Sciatic nerve (tissue), 2 donors: Measurements from ENCODE around the gene SORBS1. TPM values are rescaled to one million over a fixed set of nuclear protein-coding genes. Genes with fewer than 3 reads are reported as not detected.

ENCODE experiments used
- ATAC-seq: fragments of 200-7000 bp; cut with Tn5 transposase; one replicate; pipeline ENCODE4 v1.9.1; 2020; ENCODE audit warnings: mild to moderate bottlenecking, moderate library complexity
- DNase-seq: peaks from one replicate; pipeline ENCODE4 v3.0.0-alpha.2; 2020; ENCODE audit warnings: low spot score
- intact Hi-C: fragments of 100-400 bp; cut with DNase I; formaldehyde crosslinking; loops from one replicate; pipeline ENCODE4 v1.14.2; 2022
- total RNA-seq: library from RNA; stranded (reverse); fragmentation: NEBNext Ultra II Directional; extraction: Animal tissue kit (Norgen Biotek cat#: 25700); gene quantifications from one replicate; pipeline ENCODE4 v1.2.1, GENCODE V29; 2021
- donor health status: DM: no; HTN: no; CAD: no.
- donor health status: DM: no; HTN: no; CAD: no.

Gene SORBS1
- total RNA-seq, 1 donor from 2014 or later, result 593 TPM

DNA sequence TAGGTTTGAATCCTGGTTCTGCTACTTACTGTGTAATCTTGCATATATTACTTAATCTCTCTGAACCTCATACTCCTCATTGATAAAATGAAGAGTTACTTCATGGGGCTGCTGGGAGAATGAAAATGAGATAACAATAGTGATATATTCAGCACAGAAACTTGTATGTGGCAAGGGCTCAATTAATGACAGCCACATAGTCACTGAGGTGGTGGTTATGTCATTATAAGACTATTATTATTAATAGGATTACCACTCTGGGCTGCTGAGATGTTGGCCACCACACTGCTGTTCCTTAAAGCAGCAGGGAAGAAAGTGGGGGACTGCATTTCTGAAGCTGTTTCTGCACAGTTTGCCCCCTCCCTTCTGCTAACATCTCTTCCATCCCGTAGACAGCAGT, 170.0 kb downstream of the SORBS1 start:
- intact Hi-C loops, result no loop called here
- no peak for ATAC-seq
- DNase-seq, result no peak

DNA sequence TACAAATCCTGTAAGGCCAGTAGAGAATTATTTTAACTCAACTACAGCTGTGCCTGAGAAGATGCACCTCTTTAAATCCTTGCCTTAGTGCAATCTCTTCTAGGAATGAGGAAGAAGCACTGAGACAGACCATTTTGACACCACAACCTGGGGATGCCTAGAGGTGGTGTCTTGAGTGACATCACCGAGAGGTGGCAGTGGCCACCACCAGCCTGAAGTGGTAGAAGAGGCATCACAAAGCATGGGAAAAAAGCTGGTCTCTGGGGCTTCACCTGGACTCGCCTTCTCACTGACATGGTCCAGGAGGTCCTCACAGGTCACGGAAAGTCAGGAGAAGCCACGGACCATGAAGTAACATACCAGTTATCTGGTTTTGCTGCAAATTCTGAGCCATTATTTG, 171.2 kb downstream of the SORBS1 start:
- intact Hi-C loops, result no loop called here
- ATAC-seq (no peak), DNase-seq (no peak)

DNA sequence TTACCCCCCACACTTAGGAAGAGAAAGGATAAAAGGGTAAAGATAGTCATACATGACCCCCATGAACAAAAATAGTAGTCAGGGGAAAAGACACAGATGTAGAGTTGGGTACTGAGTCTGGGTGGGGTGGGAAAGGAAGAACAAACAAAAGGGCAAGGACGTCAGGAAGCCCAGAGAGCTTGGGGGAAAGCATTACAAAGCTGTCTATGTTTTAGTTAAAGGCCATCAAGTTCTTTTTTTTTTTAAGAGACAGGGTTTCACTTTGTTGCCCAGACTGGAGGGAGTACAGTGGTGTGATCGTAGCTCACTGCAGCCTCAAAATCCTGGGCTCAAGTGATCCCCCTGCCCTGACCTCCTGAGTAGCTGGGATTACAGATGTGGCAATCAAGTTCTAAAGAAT, 172.0 kb downstream of the SORBS1 start:
- no peak for DNase-seq
- intact Hi-C loops, result no loop called here
- ATAC-seq, result peak; percentile 14

DNA sequence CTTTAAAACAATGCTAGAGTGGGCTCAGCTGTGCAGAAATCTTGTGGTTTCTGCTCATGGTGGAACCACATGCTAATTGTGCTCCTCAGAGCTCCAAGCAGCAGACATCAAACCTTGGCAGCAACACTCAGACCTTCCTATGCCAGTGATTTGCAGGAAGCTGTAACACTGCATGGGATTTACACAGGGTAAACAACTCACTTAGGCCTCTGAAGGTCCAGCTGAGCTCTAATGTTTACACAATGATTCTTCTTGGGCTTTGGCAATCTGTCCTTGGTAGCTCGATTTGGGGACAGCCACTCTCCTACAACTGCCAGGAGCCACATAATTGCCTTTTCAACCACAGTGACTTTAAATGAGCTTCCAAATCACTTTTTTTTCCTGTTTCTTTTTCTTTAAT, 172.6 kb downstream of the SORBS1 start:
- DNase-seq (no peak), ATAC-seq (peak; percentile 41)
- intact Hi-C loops, result no loop called here

DNA sequence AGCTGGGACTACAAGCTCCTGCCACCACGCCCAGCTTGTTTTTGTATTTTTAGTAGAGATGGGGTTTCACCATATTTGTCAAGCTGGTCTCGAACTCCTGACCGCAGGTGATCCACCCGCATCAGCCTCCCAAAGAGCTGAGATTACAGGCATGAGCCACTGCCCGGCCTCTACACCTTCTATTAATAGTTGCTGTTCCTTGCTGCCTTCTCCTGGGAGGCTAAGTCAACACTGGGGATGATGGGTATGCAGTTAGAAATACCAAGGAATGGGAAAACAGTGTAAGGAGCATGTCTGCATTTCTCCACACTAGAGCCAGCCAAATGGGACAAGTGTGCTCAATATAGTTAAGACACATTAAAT, 173.1 kb downstream of the SORBS1 start:
- intact Hi-C loops, result no loop called here
- DNase-seq (no peak), ATAC-seq (no peak)

DNA sequence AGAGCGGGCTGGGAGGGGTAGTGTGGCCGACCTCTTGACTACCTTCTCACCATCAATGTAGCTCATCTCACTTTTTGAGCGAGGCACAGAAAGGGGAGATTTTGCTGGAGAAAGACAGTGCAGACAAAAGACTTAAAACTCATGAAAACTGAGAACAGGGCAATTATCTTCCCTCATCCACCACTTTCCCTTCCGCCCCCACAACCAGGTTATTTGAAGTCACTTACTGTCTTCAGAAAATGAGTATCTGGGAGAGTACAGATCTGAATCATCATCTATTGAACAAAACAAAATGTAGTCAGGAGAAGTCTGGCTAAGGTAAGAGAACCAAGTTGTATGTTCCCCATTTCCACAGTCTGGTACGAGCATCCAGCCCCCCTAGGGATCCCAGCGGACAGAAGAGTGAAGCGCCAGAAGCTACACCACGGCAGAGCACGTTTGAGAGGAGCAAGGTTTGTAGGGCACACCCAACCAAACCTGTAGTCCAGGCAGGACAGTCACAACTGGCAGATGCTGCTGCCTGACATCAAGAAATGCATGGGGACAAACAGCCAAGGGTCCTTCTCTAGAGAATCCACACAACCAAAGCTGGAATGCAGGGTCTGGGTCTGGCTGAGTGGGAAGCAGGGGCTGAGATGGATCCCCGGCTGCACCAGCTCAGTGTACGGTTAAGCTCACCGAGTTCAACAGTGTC, 177.0 kb downstream of the SORBS1 start:
- no peak for ATAC-seq

DNA sequence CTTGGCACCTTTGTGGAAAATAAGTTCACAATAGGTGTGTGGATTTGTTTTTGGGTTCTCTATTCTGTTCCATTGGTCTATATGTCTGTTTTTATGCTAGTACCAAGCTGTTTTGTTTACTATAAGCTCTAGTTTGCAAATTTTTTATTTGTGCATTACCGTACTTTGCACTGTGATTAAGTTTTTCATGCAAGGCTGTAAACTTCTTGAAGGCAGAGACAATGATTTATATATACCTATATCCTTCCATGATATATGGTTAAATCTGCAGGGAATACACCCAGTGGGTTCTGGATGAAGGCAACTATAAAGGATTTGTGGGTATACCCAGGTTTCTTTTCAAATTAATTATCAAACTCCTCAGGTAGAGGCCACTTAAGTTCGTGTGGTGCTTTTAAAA, 178.6 kb downstream of the SORBS1 start:
- DNase-seq (no peak), ATAC-seq (no peak)
- intact Hi-C loops, result no loop called here

More for the DNA sequence above, 177.0 kb downstream of the SORBS1 start:
- no peak for DNase-seq
- intact Hi-C loops, result no loop called here

DNA sequence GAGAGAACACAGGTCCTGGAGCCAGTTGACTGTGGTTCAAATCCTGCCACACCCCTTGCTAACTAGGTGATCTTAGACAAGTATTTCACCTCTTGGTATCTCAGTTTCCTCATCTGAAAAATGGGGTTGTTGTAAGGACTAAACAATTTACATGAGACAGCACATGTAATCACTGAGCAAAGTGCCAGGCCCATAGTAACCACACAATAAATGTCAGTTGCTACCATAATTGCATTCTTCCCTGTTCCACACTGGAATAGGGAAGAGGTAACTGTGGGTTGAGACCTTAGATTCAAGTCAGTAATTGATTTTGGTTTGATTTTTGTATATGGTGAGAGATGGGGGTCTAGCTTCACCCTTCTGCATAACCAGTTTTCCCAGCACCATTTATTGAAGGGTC, 179.0 kb downstream of the SORBS1 start:
- ATAC-seq (no peak), DNase-seq (no peak)
- intact Hi-C loops, result no loop called here

DNA sequence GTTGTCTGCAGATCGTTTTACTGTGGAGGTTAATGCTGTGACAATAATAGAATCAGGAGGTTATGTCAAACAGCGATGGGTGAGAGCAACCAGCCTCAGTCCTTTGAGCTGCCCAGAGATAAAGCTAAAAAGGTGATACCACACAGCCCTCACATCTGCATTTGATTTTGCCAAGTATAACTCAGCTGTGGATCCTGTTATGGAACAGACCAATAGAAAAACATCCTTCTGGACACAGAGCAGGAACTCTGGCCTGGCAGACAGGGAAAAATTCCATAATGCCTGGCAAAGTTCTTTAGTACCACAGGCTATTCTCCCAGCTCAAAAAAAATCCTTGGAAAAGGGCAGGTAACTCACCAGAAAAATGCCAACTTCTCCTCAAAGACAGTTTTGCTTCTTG, 183.2 kb downstream of the SORBS1 start:
- intact Hi-C loops, result loop anchor here (10.0 kb wide), 1 partner anchor 227 kb away; no protein-coding TSS in a partner anchor
- ATAC-seq (peak; percentile 63), DNase-seq (no peak)

DNA sequence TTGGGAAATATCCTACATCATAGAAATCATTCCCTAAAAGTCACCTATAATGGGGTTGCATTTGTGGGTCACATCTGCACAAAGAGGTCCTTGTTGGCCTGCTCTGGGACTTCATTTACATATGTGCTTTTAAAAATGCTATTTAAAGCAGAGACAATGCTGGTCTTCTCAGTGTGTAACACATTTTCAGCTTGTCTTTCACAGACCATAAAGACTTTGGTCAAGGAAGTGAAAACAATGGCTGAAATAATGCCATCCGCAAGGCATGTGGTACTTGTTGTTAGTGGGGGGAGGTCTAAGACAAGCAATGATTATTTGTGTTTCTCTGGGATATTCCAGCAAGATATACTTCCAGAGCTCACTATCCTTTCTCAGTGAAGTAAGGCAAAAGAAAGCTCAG, 185.8 kb downstream of the SORBS1 start:
- ATAC-seq (no peak), DNase-seq (no peak)
- intact Hi-C loops, result loop anchor here (10.0 kb wide), 1 partner anchor 229 kb away; no protein-coding TSS in a partner anchor

DNA sequence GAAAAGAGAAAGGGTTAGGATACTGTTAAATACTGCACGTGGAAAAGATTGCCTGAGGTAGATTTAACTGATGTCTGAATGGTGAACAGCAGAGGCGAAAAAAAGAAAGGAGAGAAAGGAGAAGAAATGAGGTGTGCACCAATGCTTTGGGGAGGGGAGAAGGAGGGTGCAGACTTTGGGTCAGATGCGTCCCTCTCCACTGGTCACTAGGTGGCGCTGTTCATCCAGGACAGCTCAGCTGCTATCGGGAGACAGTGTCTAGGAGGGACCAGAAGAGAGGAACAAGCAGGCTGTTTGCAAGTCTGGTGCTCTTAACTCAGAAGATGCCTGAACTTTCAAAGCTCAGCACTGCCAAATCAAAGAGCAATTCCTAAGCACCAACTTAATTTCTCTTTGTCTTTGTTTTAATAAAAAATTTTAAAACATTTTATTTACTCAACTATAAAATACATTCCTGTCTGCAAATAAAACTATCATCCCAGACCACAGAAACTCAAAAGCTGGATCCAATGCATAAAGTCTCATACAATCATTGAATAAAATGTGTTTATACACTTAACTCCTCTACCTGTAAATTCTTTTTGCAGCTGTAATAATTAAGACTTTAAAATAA, 186.5 kb downstream of the SORBS1 start:
- DNase-seq (peak; percentile 87), ATAC-seq (peak; percentile 86)
- intact Hi-C loops, result loop anchor here (10.0 kb wide), 1 partner anchor 230 kb away; no protein-coding TSS in a partner anchor

DNA sequence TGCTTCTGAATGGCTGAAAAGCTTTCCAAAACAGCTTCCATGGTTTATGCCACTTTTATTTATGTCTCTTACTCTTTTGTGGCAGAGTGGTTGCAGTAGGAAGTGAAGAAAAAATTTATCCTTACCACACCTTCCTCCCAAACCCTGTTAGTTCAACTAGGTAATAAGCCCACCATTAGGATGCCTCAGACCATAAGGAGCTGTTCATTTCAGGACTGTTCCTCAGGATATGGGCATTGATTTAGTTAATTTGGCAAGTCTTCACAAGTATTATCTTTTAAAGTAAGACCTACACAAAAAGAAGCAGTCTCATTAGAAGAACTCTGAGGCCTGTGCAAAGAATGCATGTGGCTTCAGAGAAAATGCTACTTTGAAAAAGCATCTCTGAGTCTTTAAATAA, 187.5 kb downstream of the SORBS1 start:
- ATAC-seq, result no peak
- intact Hi-C loops, result loop anchor here (10.0 kb wide), 1 partner anchor 231 kb away; no protein-coding TSS in a partner anchor
- no peak for DNase-seq

DNA sequence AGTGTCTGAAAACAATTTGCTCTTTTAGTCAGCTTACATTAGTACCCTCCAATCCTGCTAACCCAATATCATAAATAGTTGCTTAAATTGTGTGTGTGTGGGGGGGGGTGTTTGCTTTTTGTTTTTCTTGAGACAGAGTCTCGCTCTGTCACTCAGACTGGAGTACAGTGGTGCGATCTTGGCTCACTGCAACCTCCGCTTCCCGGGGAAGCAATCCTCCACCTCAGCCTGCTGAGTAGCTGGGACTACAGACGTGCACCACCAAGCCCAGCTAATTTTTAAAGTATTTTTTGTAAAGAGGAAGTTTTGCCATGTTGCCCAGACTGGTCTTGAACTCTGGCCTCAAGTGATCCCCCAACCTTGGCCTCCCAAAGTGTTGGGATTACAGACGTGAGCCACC, 196.8 kb downstream of the SORBS1 start:
- intact Hi-C loops, result no loop called here
- DNase-seq (no peak), ATAC-seq (no peak)

DNA sequence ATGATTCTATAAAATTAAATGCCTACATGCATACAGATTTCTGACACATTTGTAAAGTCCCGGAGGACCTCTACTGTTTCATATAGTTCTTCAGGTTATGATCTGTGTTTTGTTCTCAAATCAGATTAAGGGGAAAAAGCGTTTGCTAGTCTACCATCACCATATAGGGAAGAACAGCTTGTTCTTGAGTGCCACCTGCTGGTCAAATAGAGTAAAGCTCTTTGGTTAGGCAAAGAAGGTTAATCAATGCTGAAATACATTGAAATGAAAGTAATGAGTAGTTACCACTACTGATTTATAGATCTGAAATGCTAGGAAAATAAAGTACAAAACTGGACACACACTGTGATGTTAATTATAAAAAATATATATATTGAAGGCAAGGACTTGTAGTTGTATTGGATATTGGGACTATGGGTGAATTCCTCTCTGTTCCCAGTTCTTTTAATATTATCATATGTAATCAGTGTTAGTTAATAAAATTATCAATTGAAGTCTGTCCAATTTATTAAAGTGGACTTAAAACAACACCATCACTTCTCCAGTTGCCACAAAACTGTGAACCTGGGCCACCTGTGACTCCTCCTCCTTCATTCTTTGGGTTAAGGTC, 197.8 kb downstream of the SORBS1 start:
- ATAC-seq, result peak; percentile 61
- DNase-seq, result no peak
- intact Hi-C loops, result no loop called here

DNA sequence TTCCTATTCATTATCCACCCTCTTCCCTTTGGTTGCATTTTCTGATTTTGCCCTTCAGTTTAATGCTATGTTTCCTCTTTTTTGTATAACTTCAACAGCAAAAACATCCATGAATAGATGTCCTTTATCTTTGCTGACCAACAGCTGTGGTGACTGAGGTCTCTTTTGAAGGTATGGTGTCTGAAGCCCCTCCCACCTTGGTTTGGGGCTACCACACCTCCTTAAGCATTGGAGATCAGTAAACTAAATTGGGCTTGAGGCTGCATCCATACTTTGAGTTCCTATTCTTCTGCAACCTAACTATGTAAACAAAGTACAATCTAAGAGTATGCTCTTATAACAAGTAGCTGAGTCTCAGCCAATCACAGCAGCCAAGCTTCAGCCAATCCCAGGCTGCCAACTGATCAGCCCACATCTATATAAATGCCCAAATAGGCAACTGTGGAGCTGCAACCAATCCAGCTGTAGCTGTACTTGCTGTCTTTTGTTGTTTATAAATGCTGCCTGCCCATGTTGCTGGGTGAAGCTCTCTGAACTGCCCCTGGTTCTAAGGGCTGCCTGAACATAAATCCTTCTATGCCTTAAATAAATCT, 201.0 kb downstream of the SORBS1 start:
- DNase-seq (no peak), ATAC-seq (no peak)
- intact Hi-C loops, result no loop called here

DNA sequence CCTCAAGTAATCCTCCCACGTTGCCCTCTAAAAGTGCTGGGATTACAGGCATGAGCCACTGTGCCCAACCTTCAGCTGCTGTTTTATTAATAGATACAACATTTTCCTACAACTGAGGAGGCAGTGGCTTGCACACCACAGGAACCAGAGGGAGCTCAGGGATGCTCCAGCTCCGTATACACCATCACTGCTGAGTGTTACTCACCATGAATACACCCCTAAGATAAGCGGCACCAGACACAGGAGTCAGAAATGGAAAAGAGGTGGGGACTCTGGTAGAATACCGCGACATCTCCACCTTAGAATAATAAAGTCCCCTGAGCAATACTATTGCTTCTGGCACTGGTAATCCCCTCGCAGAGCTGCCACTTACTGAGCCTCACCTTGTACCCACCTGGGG, 201.7 kb downstream of the SORBS1 start:
- no peak for DNase-seq
- intact Hi-C loops, result no loop called here
- ATAC-seq, result no peak

DNA sequence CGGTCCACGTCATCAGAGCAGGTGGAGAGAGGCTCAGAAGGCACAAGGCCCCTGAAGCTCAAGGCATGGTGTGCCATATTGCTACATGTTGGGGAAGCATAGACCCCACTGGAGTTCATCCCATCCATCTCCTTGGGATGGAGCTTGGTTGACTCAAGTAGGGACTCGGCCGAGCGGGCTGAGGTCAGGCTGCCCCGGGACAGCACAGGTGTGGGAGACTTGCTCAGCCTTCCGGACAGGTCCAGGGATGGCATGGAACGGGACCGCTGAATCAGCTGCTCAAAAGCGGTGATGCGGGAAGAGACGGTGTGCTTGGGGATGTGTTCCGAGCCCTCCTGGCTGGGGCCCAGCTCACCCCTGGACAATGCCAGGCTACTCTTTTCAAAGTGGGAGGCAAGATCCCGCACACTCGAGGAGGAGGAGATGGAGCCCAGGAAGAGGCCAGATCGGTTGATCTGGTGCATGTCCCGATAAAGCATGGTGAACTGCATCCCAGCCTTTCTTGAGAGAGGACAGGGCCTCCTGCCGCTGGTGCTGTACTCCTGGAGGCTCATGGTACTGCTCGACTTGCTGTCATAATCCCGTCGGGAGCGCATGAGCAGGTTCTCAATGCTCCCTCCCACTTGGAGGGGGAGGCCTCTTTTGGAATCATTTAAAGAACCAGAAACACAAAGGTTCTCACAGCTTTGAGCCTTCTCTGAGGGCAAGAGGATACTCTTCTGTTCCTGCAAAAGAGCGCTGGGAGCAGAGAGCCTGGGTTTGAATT, 204.8 kb downstream of the SORBS1 start:
- intact Hi-C loops, result no loop called here
- peak; percentile 9 for ATAC-seq
- DNase-seq, result no peak

DNA sequence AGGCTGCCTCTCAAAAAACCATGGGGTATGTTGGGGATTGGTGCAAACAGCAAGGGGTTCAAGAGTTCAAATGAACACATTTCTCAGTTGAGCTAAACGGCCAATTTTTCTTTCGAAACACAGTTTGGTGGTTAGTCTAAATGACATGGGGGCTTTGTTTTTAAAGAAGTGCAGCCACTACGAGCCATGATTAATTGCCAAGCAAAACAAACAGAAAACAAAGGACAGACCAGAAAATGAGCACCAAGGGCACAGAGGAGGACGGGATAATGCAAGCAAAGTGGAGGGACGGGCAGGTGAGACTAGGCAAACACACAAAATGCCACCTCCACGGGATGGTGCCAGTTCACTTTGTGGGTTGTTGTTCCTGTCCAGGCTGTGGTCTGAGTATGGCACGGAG, 205.9 kb downstream of the SORBS1 start:
- intact Hi-C loops, result no loop called here
- peak; percentile 21 for ATAC-seq
- DNase-seq, result no peak

DNA sequence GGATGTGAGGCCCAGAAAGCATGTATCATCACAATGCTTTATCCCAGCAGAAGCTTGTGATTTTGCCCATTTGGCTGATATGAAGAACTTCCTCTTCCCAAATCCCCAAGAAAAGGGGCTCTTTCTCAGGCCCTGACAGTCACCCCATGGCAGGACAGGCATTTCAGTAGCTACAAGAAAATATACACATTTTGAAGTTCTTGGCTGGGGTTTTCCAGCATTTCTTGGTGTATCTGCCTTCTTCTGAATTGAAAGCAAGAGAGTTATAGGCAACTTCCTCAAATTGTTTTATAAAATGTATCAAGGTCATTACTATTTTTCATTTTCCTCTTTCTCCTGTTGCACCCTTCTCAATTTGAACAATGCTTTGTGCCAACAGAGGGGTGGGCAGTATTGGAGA, 207.1 kb downstream of the SORBS1 start:
- intact Hi-C loops, result no loop called here
- no peak for DNase-seq
- ATAC-seq, result no peak
